Neural crest cell (in vitro differentiated cells): ENCODE results near the gene MRPS6. TPM values are rescaled to one million over a fixed set of nuclear protein-coding genes. Genes with fewer than 3 reads are reported as not detected.

Experiments used
- DNase-seq: peaks from one replicate; pipeline ENCODE4 v3.0.0; 2021; ENCODE audit warnings: low read depth, mixed read lengths, low spot score
- H3K27ac Mint-ChIP-seq: one replicate; pipeline ENCODE4 v1.8.0; 2021; ENCODE audit warnings: mild to moderate bottlenecking, mixed read lengths; ENCODE audit not compliant: unreplicated experiment
- H3K27me3 Mint-ChIP-seq: 2 replicates; pipeline ENCODE4 v1.8.0; 2021; ENCODE audit warnings: low read depth, mild to moderate bottlenecking, mixed read lengths
- H3K36me3 Mint-ChIP-seq: 2 replicates; pipeline ENCODE4 v1.8.0; 2021; ENCODE audit warnings: low read depth, mild to moderate bottlenecking, mixed read lengths
- H3K4me1 Mint-ChIP-seq: 2 replicates; pipeline ENCODE4 v1.8.0; 2021; ENCODE audit warnings: mixed read lengths
- H3K4me3 Mint-ChIP-seq: one replicate; pipeline ENCODE4 v1.8.0; 2021; ENCODE audit warnings: mild to moderate bottlenecking, mixed read lengths
- H3K9me3 Mint-ChIP-seq: 2 replicates; pipeline ENCODE4 v1.8.0; 2021; ENCODE audit warnings: mixed read lengths
- total RNA-seq: library from RNA; stranded (reverse); gene quantifications from 2 replicates; pipeline ENCODE4 v1.2.1, GENCODE V29; 2021
- TF ChIP-seq, protein P1 (sequence below): fragments of 200-600 bp; sonication (generic); conservative IDR thresholded peaks from 2 replicates; pipeline ENCODE4 v1.5.0; 2021; ENCODE audit warnings: antibody characterized with exemption, mild to moderate bottlenecking

The MRPS6 gene
- total RNA-seq, 1 donor from 2014 or later, result 94.1 TPM

GRCh38 chr21:34031835-34032370 is 41.5 kb upstream of the MRPS6 start:
- H3K4me1 Mint-ChIP-seq, result peaks cover 8% of the 10 kb centered on the region
- no peak overlapping the region for H3K27ac Mint-ChIP-seq
- TF ChIP-seq, protein P1, sequence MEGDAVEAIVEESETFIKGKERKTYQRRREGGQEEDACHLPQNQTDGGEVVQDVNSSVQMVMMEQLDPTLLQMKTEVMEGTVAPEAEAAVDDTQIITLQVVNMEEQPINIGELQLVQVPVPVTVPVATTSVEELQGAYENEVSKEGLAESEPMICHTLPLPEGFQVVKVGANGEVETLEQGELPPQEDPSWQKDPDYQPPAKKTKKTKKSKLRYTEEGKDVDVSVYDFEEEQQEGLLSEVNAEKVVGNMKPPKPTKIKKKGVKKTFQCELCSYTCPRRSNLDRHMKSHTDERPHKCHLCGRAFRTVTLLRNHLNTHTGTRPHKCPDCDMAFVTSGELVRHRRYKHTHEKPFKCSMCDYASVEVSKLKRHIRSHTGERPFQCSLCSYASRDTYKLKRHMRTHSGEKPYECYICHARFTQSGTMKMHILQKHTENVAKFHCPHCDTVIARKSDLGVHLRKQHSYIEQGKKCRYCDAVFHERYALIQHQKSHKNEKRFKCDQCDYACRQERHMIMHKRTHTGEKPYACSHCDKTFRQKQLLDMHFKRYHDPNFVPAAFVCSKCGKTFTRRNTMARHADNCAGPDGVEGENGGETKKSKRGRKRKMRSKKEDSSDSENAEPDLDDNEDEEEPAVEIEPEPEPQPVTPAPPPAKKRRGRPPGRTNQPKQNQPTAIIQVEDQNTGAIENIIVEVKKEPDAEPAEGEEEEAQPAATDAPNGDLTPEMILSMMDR, result no peak
- H3K27me3 Mint-ChIP-seq, result peaks cover 2% of the 10 kb centered on the region
- no peak for DNase-seq
- no peak overlapping the region for H3K4me3 Mint-ChIP-seq
- H3K36me3 Mint-ChIP-seq, result no peaks in the 10 kb centered on the region
- H3K9me3 Mint-ChIP-seq, result peaks cover 2% of the 10 kb centered on the region

DNA sequence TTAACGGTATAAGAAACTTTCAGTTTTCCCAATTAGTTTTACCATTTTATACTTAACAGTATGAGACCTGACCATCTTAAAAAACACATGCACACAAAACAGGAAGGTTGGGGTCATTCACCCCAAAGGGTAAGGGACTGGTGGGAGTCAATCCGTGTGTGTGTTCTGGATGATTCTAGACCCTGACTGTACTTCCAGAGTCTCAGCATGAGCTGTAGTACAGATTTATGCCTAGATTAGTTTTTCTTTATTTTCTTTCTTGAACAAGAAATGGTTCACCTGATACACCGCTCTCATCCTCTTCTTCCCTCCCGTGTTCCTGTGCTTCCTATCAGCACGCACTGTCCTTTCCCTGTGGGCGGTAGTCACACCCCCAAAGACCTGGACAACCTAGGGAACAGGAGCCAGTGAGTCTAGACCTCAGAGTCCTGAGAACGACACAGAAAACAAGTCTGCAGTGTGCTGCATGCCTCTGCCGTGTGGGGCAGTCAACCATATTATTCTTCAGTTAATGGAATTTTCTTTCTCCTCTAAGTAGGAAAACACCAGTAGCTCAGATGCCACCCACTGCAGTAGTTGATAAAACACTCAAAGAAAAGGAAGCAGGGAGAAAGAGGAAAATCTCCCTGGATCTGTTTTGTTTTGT is 38.9 kb upstream of the MRPS6 start:
- Mint-ChIP-seq H3K4me3 (no peak overlapping the region), H3K4me1 (peaks cover 8% of the 10 kb centered on the region), H3K9me3 (peaks cover 4% of the 10 kb centered on the region), H3K27me3 (peaks cover 5% of the 10 kb centered on the region), H3K27ac (no peak overlapping the region), H3K36me3 (no peaks in the 10 kb centered on the region)
- TF ChIP-seq, protein P1, result no peak
- DNase-seq, result no peak

GRCh38 chr21:34035619-34036354 is 37.6 kb upstream of the MRPS6 start:
- Mint-ChIP-seq H3K4me3 (no peak overlapping the region), H3K36me3 (no peaks in the 10 kb centered on the region), H3K27ac (no peak overlapping the region), H3K9me3 (peaks cover 2% of the 10 kb centered on the region), H3K4me1 (peaks cover 7% of the 10 kb centered on the region), H3K27me3 (peaks cover 7% of the 10 kb centered on the region)
- no peak for DNase-seq
- TF ChIP-seq, protein P1, result no peak

DNA sequence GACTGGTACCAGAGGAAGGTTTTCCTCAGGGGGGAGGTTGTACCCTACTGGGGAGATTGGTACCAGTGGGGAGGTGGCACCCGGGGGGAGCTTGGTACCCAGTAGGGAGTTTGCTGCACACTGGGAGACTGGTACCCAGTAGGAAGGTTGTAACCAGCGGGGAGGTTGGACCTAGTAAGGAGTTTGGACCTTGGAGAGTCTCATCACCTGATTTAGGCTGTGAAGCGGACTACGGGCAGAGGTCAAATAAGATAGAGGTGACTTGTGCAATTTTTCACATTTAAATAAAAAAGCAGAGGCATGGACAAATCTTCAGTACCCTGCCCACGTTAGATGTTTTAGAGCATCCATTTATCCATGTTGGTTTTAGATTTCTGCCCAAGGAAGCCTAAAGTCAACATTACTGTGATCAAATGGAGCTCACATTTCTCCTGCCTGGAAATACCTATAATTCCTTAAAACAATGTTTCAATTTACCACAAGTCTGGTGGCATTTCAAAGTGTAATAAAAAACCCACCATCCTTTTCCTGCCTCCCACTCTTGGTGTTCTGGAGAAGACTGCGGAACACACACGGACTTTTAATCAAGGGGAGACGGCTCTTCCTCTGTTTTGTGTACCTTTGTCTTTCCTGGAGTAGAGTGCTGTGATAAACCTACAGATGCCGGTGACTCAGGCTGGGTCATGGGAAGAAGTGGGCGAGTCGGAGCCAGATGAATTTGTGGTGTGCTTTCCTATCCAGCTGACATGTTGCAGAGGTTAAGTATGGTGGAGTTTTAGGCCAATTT is 36.2 kb upstream of the MRPS6 start:
- Mint-ChIP-seq H3K4me3 (no peak overlapping the region), H3K9me3 (peaks cover 2% of the 10 kb centered on the region), H3K27me3 (peaks cover 9% of the 10 kb centered on the region), H3K36me3 (no peaks in the 10 kb centered on the region), H3K4me1 (peaks cover 7% of the 10 kb centered on the region), H3K27ac (no peak overlapping the region)
- DNase-seq, result no peak
- TF ChIP-seq, protein P1, result no peak

- Mint-ChIP-seq H3K27ac (no peak overlapping the region), H3K9me3 (peaks cover 2% of the 10 kb centered on the region), H3K36me3 (no peaks in the 10 kb centered on the region), H3K27me3 (peaks cover 12% of the 10 kb centered on the region), H3K4me3 (no peak overlapping the region), H3K4me1 (peaks cover 7% of the 10 kb centered on the region)
- TF ChIP-seq, protein P1, result no peak
- no peak for DNase-seq
Measured at GRCh38 chr21:34039678-34040382, 33.5 kb upstream of the MRPS6 start.
